GM23338 (cell line): ENCODE results near the gene NTM. TPM values are rescaled to one million over a fixed set of nuclear protein-coding genes. Genes with fewer than 3 reads are reported as not detected.

Experiments
- ATAC-seq: fragments of 200-7000 bp; cut with Tn5 transposase; 3 replicates; pipeline ENCODE4 v1.9.1; 2020
- DNase-seq: peaks from one replicate; pipeline ENCODE4 v3.0.0-alpha.2; 2015; ENCODE audit warnings: low spot score
- H2AFZ ChIP-seq: fragments of 200-600 bp; sonication (generic); 2 replicates; pipeline ENCODE4 v1.8.0; 2016; ENCODE audit warnings: antibody characterized with exemption, mild to moderate bottlenecking, moderate library complexity
- H3F3A ChIP-seq: fragments of 200-600 bp; sonication (generic); replicated peaks from 2 replicates; pipeline ENCODE4 v1.8.0; 2017; ENCODE audit warnings: antibody characterized with exemption, mixed run types, low read depth
- H3K27ac ChIP-seq: fragments of 200-600 bp; sonication (generic); 2 replicates; pipeline ENCODE4 v1.6.1; 2016; ENCODE audit warnings: low read depth
- H3K27me3 ChIP-seq: fragments of 200-600 bp; sonication (generic); 2 replicates; pipeline ENCODE4 v1.8.0; 2016; ENCODE audit warnings: mild to moderate bottlenecking, mixed run types, moderate library complexity; ENCODE audit not compliant: insufficient read depth
- H3K36me3 ChIP-seq: fragments of 200-600 bp; sonication (generic); 2 replicates; pipeline ENCODE4 v1.8.0; 2016; ENCODE audit warnings: mild to moderate bottlenecking; ENCODE audit not compliant: insufficient read depth
- H3K4me1 ChIP-seq: fragments of 200-600 bp; sonication (generic); 2 replicates; pipeline ENCODE4 v1.8.0; 2016; ENCODE audit warnings: mild to moderate bottlenecking, moderate library complexity; ENCODE audit not compliant: insufficient read depth
- H3K4me2 ChIP-seq: fragments of 200-600 bp; sonication (generic); 2 replicates; pipeline ENCODE4 v1.7.1; 2017; ENCODE audit warnings: mixed run types
- H3K4me3 ChIP-seq: fragments of 200-600 bp; sonication (generic); 2 replicates; pipeline ENCODE4 v1.6.1; 2016; ENCODE audit warnings: mixed run types
- H3K79me2 ChIP-seq: fragments of 200-600 bp; sonication (generic); replicated peaks from 2 replicates; pipeline ENCODE4 v1.8.0; 2017; ENCODE audit warnings: mild to moderate bottlenecking; ENCODE audit not compliant: insufficient read depth
- H3K9me2 ChIP-seq: fragments of 200-600 bp; sonication (generic); 2 replicates; pipeline ENCODE4 v1.8.0; 2017; ENCODE audit not compliant: insufficient read depth
- H4K20me1 ChIP-seq: fragments of 200-600 bp; sonication (generic); replicated peaks from 2 replicates; pipeline ENCODE4 v1.8.0; 2017; ENCODE audit warnings: mild to moderate bottlenecking; ENCODE audit not compliant: insufficient read depth
- H3K27ac Mint-ChIP-seq: 2 replicates; pipeline ENCODE4 v1.8.0; 2020; ENCODE audit warnings: inconsistent platforms, mild to moderate bottlenecking, moderate library complexity, mixed read lengths
- H3K27me3 Mint-ChIP-seq: 3 replicates; pipeline ENCODE4 v1.8.0; 2022; ENCODE audit warnings: low read depth, mild to moderate bottlenecking, moderate library complexity, mixed read lengths, inconsistent platforms; ENCODE audit not compliant: insufficient read depth, poor library complexity
- H3K36me3 Mint-ChIP-seq: 3 replicates; pipeline ENCODE4 v1.8.0; 2021; ENCODE audit warnings: low read depth, mild to moderate bottlenecking, inconsistent platforms, moderate library complexity, mixed read lengths
- H3K4me1 Mint-ChIP-seq: 3 replicates; pipeline ENCODE4 v1.8.0; 2020; ENCODE audit warnings: mild to moderate bottlenecking, inconsistent platforms, mixed read lengths
- H3K4me3 Mint-ChIP-seq: 3 replicates; pipeline ENCODE4 v1.8.0; 2021; ENCODE audit warnings: moderate library complexity, mild to moderate bottlenecking, inconsistent platforms, mixed read lengths
- H3K9me3 Mint-ChIP-seq: 3 replicates; pipeline ENCODE4 v1.8.0; 2020; ENCODE audit warnings: moderate library complexity, mild to moderate bottlenecking, inconsistent platforms, mixed read lengths
- CREB1 ChIP-seq: fragments of 250-450 bp; sonication (Bioruptor Pico); IDR thresholded peaks from 2 replicates; pipeline ENCODE4 v1.5.0; 2020; ENCODE audit warnings: low read depth, mild to moderate bottlenecking, moderate library complexity
- CTCF ChIP-seq, 2 experiments: fragments of 200-600 bp in 1 of 2; sonication (generic) in 1 of 2; conservative IDR thresholded peaks; 2 replicates each; pipeline versions ENCODE4 v1.5.1 to v1.6.1; 2016 to 2017; ENCODE audit warnings: antibody characterized with exemption in 2 of 2, low read depth in 2 of 2, mild to moderate bottlenecking in 2 of 2, moderate library complexity in 1 of 2
- EZH2 ChIP-seq: fragments of 200-600 bp; sonication (generic); IDR thresholded peaks from one replicate; pipeline ENCODE4 v1.8.0; 2017; ENCODE audit warnings: antibody characterized with exemption, mild to moderate bottlenecking, low read depth; ENCODE audit not compliant: unreplicated experiment
- EZH2phosphoT487 ChIP-seq: fragments of 200-600 bp; sonication (generic); IDR thresholded peaks from one replicate; pipeline ENCODE4 v1.8.1; 2018; ENCODE audit warnings: antibody characterized with exemption; ENCODE audit not compliant: unreplicated experiment
- JUNB ChIP-seq: IDR thresholded peaks from one replicate; pipeline ENCODE4 v1.6.1; 2016; ENCODE audit warnings: antibody characterized with exemption; ENCODE audit not compliant: unreplicated experiment
- NANOG ChIP-seq: IDR thresholded peaks from 2 replicates; pipeline ENCODE4 v1.6.1; 2016; ENCODE audit warnings: antibody characterized with exemption, borderline replicate concordance
- POLR2AphosphoS5 ChIP-seq: IDR thresholded peaks from 2 replicates; pipeline ENCODE4 v1.6.1; 2016; ENCODE audit warnings: antibody characterized with exemption, low read depth
- STAT1 ChIP-seq: IDR thresholded peaks from one replicate; pipeline ENCODE4 v1.6.1; 2016; ENCODE audit warnings: antibody characterized with exemption; ENCODE audit not compliant: unreplicated experiment
- ZNF114 ChIP-seq: fragments of 250-450 bp; sonication (Bioruptor Pico); IDR thresholded peaks from 2 replicates; pipeline ENCODE4 v1.5.0; 2020; ENCODE audit warnings: mild to moderate bottlenecking, moderate library complexity
- ZNF331 ChIP-seq: fragments of 250-450 bp; sonication (Bioruptor Pico); IDR thresholded peaks from 2 replicates; pipeline ENCODE4 v1.5.0; 2020; ENCODE audit warnings: low read depth, mild to moderate bottlenecking, moderate library complexity
- ZNF462 ChIP-seq: fragments of 250-450 bp; sonication (Bioruptor Pico); IDR thresholded peaks from 2 replicates; pipeline ENCODE4 v1.5.0; 2020; ENCODE audit warnings: mild to moderate bottlenecking, moderate library complexity
- polyA plus RNA-seq: library from polyadenylated mRNA; unstranded; fragments of >200 nt; fragmentation: Nextera tagmentation; extraction: Ambion mirVana; gene quantifications from 2 replicates; pipeline ENCODE4 v1.2.1, GENCODE V29; 2016
- total RNA-seq: library from RNA; depleted of rRNA; stranded (reverse); fragments of >200 nt; shearing (Covaris generic); gene quantifications from 2 replicates; pipeline ENCODE4 v1.2.3, GENCODE V29; 2014
- TF ChIP-seq, protein P1 (sequence below): IDR thresholded peaks from one replicate; pipeline ENCODE4 v1.6.1; 2018; ENCODE audit warnings: antibody characterized with exemption; ENCODE audit not compliant: unreplicated experiment
- TF ChIP-seq, protein P2 (sequence below): IDR thresholded peaks from 2 replicates; pipeline ENCODE4 v1.6.1; 2016; ENCODE audit warnings: antibody characterized with exemption

The NTM gene
- total and polyA plus RNA-seq, 2 experiments from 2014 or later, result 10.6 to 14.6 TPM

DNA sequence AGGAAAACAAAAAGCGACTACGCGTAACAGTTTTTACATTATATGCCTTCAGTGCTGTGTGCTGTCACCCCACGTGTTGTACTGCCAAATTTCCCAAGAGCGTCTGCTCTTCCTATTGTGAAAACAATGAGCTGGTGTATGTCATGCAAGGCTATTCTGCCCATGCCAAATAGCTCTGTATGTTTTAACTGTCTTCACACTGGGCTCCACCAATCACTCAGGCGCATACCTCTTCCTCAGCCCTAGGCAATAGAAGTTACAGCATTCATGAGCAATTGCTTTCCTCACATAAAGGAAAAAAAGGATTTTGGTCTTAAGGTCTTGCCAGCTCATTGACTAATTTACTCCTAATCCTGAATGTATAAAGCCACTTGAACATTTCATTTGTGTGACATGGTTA is 606.8 kb downstream of the NTM start:
- Histone ChIP-seq H3K27ac (peak overlapping the region; percentile 67), H3F3A (no peaks in the 10 kb centered on the region), H3K4me3 (no peak overlapping the region), H2AFZ (no peak overlapping the region), H4K20me1 (no peaks in the 10 kb centered on the region), H3K4me1 (peaks cover 48% of the 10 kb centered on the region), H3K79me2 (no peaks in the 10 kb centered on the region), H3K4me2 (peak overlapping the region; percentile 19), H3K27me3 (no peaks in the 10 kb centered on the region), H3K9me2 (no peaks in the 10 kb centered on the region), H3K36me3 (no peaks in the 10 kb centered on the region)
- no peaks in the 10 kb centered on the region for H3K9me3 Mint-ChIP-seq
- no peak overlapping the region for H3K4me3 Mint-ChIP-seq
- no peaks in the 10 kb centered on the region for H3K27me3 Mint-ChIP-seq
- ATAC-seq, result peak; percentile 39
- H3K27ac Mint-ChIP-seq, result peak overlapping the region; percentile 78
- peak; percentile 30 for DNase-seq
- no peaks in the 10 kb centered on the region for H3K36me3 Mint-ChIP-seq
- peaks cover 62% of the 10 kb centered on the region for H3K4me1 Mint-ChIP-seq
- TF ChIP-seq, protein P1, sequence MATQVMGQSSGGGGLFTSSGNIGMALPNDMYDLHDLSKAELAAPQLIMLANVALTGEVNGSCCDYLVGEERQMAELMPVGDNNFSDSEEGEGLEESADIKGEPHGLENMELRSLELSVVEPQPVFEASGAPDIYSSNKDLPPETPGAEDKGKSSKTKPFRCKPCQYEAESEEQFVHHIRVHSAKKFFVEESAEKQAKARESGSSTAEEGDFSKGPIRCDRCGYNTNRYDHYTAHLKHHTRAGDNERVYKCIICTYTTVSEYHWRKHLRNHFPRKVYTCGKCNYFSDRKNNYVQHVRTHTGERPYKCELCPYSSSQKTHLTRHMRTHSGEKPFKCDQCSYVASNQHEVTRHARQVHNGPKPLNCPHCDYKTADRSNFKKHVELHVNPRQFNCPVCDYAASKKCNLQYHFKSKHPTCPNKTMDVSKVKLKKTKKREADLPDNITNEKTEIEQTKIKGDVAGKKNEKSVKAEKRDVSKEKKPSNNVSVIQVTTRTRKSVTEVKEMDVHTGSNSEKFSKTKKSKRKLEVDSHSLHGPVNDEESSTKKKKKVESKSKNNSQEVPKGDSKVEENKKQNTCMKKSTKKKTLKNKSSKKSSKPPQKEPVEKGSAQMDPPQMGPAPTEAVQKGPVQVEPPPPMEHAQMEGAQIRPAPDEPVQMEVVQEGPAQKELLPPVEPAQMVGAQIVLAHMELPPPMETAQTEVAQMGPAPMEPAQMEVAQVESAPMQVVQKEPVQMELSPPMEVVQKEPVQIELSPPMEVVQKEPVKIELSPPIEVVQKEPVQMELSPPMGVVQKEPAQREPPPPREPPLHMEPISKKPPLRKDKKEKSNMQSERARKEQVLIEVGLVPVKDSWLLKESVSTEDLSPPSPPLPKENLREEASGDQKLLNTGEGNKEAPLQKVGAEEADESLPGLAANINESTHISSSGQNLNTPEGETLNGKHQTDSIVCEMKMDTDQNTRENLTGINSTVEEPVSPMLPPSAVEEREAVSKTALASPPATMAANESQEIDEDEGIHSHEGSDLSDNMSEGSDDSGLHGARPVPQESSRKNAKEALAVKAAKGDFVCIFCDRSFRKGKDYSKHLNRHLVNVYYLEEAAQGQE, result no peak
- TF ChIP-seq NANOG (no peak), EZH2phosphoT487 (no peak), CTCF (conservative IDR thresholded peaks at IDR 0.05; ENCODE audit: low read depth in 2 of 2) (no peak), ZNF331 (CRISPR knock-in tag) (no peak), POLR2AphosphoS5 (no peak), CREB1 (CRISPR knock-in tag) (no peak), STAT1 (no peak), ZNF462 (CRISPR knock-in tag) (no peak), EZH2 (no peak), ZNF114 (CRISPR knock-in tag) (no peak), JUNB (no peak)
- TF ChIP-seq, protein P2, sequence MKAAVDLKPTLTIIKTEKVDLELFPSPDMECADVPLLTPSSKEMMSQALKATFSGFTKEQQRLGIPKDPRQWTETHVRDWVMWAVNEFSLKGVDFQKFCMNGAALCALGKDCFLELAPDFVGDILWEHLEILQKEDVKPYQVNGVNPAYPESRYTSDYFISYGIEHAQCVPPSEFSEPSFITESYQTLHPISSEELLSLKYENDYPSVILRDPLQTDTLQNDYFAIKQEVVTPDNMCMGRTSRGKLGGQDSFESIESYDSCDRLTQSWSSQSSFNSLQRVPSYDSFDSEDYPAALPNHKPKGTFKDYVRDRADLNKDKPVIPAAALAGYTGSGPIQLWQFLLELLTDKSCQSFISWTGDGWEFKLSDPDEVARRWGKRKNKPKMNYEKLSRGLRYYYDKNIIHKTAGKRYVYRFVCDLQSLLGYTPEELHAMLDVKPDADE, result no peak
